NCI-H128 (cell line): ENCODE data around the gene ROS1.

ENCODE experiments used
- DNase-seq: peaks from one replicate; lab custom pipeline; 2025; ENCODE audit not compliant: unreplicated experiment; lab: John Stamatoyannopoulos, UW

The ROS1 gene

DNA sequence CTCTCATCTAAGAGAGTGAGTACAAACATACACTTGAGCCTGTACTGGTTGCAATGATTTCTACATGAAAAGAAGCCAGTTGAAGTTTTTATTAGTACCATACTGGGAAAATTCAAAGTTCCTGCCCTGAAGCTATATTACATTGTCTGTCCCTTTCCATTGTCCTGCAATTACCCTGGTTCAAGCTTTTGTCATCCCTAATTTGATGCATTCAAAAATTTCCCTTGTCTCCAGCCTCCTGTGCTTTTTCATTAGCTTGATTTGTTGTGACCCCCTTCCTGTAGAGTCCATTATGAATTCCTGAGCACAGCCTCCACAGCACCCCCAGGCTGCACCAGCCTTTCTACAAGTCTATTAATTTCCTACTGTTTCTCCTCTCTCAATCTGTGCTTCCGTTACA, 114.0 kb downstream of the ROS1 start:
- no peak for DNase-seq

DNA sequence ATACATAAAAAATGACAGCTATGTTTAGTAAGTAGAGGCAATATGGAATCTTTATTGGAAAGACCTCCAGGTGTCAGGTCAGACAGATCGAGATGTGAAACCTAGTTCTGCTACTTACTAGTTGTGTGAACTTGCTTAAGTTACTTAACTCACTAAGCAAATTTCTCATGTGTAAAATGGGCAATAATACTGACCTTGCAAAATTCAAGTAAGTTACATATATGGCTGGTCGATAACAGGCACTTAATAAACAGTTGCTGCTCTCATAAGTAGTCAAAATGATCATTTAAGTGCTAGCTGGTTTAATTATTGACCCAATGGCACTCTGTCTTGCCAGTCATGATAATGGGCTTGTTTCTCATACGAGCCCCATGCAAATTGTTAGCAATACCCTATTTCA, 114.4 kb downstream of the ROS1 start:
- no peak for DNase-seq

DNA sequence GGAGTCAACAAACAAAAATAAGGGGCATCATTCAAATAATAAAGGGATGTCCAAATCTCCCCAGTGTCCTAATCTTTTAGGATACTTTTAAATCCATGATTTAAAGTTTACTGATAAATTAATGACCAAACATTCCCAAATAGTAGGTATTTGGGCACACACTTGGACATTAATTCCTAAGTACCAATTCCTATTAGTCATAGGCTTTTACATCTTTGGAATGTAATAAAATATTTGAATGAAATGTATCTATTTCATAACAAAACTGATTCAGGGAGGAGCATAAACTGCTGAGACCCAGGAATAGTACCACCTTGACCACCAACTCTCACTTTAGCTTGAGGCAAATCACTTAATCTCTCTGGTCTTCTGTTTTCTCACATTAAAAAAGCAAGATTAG, 116.1 kb downstream of the ROS1 start:
- DNase-seq = no peak

DNA sequence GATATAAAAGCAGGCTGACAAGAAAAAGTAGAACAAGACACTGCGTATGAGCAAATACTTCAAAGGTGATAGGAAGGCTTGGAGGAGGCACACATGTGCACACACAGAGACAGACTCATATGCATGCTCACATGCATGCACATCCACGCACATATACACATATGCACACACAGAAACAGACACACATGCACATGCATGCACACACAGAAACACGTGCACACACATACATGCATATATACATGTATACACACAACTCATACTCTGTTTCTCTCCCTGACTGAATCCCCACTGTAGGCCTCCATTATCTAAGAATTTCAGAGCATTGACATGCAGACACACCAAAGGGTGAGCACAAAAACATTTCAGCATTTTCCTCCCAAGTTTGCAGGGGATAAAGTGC, 116.7 kb downstream of the ROS1 start:
- DNase-seq = no peak

DNA sequence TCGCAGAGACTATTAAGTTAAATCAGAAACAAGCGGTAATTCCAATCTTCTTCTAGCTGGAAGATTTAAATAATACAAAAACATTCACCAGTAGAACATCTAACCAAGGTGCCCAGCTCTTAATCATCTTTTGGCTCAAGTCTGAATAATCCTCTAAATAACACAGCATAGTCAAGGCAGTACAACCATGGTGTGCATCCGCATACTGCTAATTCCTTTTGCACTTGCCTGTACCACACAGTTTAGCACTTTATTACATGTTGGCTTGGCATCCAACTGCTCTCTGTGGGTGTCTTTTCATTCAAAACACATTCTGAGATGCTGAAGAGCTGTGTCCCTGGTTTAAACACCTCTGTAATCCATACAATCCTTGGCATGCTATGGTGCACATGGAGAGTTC, 118.1 kb downstream of the ROS1 start:
- no peak for DNase-seq

DNA sequence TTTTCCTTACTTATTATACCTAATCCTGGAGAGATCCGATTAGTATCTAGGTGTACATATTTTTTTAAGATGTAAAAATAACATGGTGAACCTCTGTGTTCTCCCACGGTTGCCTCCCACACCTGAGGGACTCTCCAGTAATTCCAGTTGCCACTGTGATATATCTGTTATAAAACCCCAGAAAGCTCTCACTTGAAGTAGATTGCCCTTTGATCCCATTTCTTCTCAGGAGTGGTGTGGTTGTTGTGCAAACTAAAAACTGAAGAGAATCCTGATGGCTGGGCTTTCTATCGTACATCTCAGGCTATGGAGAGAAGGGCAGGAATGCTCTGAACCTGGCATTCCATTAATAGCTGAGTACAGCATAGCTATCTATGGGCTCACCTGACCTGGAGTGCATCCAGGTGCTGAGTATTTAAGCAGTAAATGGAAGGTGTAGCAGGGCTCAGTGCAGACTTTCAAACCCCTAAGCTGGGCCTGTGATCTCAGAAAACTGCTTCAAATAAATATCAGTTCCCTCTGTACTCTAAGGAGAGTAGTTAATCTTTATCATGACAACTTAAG, 119.4 kb downstream of the ROS1 start:
- no peak for DNase-seq

DNA sequence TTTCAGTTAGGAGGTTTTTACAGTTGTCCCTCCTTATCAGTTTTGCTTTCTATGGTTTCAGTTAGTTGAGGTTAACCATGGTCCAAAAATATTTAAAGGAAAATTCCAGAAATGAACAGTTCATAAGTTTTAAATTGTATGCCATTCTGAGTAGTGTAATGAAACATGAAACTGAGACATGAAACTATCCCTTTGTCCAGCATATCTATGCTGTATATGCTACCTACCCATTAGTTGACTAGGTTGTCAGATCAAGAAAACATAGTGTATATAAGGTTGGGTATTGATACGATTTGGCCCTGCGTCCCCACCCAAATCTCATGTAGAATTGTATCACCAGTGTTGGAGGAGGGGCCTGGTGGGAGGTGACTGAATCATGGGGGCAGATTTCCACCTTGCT, 121.3 kb downstream of the ROS1 start:
- no peak for DNase-seq

DNA sequence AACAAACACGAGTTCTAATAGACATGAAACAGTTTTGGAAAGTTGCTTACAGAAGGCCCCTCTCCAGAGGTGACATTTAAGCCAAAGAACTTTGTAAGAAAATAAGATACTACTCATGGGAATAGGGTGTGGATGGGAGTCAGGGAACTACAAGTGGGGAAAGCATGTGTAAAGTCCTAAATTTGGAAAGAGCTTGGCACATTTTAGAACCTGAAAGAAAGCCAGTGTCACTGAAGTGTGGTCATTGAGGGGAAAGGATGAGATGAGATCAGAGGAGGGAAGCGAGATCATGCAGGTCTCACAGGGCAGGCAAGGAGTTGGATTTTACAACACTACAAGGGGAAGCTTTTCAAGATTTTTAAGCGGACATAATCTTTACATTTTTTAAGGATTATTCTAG, 122.4 kb downstream of the ROS1 start:
- DNase-seq = no peak

DNA sequence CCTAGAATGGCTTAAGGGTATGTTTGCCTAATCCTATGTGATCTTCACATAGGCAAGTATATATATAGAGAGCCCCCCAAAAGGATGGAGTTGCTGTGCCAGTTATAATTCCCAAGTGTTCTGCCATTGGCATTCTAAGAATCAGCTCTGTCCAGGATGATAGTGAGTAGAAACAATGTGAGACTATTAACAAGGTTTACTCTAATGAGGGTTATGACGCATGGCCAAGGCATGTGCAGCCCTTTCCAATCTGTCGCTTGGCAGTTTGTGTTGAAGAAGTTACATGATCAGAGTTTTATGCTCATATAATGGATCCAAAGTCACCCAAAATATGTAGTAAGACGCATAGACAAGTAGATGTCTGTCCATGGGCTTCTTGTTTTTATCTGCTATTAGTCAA, 126.8 kb downstream of the ROS1 start:
- DNase-seq = no peak

DNA sequence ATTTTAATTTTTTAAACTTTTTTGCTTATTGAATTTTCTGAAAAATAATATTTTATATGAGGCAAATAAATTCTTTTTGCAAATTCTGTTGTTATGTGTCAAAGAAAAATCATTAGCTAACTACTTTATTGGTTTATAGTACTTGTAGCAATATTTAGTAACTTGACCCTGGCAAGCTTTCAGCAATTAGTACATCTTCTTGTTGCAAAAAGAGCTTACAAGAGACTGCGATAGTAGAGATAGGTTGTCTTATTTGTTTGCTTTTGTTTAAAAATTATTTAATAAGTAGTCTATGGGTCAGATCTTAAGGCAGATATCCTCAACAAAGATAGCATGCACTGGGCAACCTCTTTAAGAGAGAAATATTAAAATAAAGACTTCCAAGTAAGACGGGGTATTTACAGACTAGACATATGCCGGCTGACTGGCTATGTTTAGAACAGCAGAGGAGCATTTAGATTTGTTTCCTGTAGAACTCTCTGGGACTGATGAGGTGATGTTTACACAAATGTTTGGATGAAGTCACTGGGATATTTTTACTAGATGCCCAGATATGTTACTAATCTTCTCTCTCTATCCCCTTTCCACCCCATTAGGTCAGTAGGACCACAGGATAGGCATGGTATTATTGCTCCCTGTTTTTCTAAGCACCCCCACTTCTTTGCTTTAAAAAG, 135.4 kb downstream of the ROS1 start:
- no peak for DNase-seq

DNA sequence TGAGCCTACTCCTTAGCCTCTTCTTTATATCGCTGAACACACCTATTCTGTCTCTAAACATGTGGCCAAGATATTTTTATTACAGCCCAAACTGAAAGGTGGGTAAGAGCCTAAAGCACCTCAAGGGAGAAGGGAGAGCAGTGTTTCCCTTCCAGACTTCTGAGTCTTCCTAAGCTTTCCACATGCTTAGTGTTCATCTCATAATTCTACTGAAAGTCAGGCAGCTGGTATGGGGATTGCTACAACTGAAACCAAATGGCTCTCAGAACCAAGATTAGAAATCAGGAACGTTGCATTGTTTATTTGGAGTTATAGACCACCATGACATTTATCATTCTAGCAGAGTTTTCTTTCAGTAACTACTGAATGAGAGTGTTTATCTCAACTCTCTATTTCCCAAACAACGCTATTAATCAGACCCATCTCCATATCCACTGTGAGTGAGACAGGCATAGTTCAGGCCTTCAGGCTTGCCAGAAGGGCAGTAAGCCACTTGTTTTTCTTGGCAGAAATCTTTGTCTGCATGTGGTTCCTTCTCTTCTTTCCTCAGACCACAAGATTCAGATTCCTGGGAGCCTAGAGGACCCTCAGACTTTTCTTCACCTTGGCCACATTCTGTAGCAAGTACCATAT, 137.5 kb downstream of the ROS1 start:
- DNase-seq = no peak

DNA sequence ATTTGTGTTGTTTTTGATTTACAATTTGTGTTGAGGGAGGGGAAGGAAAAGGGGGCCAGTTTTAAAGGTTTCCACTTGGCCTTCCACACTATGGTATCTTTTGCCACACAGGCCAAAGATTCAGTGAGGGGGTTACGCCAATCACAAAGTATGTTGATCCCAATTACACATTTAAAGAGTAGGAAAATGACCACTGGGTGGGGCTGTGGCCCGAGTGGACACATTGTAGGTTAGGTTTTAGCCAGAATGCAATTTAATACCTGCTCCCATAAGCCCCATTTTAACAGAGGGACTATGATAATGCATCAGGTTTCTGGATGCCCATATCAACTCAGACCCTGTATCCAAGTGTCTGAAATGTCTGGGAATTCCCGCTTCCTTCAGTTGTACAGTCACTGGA, 144.8 kb downstream of the ROS1 start:
- no peak for DNase-seq

DNA sequence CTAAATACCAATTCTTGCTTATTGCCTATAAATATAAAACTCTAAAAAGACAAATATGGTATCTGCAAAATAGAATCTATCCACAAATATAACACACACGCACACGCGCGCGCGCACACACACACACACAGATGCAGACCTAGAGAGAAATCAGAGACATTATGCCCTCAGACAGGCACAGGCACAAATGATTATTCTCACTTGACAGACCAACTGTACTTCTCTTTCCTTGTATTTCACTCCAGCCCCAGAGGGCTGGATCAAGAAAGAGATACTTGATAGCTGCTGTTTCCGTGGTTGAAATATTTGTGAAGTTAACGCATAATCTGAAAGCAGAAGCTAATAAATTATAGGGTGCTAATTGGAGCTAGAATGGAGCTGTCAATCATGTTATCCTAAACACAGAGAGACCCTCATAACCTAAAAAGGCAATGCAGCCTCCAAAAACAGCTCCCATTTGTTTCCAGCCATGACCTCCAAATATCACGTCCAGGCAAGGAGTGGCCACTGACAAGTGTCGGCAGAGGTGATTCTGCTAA, 148.9 kb downstream of the ROS1 start:
- DNase-seq = no peak

DNA sequence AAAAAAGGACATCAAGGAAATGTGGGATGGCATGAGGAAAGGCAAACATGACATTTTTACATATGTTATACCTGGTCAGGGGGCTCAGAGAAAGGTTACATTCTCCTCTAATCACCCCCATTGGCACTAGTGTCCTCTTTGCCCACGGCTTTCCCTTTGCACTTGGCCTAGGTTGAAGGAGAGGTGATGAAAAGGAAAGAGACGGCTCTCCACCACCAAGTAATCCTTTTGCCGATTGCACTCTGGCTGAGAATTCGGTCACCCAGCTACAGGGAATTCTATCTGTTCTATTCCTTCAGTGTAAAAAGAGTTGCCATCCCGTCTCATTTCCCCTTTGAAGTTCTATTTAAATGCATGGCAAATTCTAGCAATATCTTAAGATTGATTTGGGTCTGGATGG, 150.0 kb downstream of the ROS1 start:
- DNase-seq = no peak

DNA sequence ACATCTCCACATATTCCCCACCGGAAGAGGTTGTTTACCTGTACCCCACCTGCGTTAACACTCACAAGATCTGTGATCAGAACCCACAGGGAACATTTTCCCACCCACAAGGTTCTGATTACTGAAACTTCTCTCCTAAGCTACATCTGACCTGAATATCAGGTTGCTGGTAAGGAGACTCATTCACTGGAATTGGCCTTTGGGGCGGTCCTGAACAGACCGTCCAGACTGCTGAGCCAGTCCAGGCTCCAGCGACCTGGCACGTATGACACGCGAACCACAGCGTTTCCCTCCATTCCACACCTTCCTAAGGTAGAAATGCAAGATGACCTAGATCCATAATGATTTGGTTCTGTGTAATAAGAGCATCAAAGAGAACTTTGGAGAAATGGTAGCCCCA, 150.5 kb downstream of the ROS1 start:
- DNase-seq = no peak

DNA sequence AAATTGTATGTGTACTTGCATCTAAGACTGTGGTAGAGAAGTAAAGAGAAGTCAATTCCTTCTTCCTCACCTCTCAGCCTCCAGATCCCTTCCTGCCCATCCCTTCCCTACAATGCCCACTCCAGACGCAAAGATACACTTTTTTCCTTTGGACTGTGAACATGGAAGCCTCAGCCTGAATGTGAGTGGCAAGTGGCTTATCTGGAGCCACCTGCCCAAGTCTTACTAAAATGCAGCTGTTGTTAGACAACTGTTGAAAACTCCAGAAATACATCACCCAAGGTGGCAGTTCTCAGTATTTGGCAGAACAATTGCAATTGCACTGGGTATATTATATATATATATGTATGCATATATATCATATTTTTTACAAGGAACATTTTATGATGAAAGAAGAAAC, 152.9 kb downstream of the ROS1 start:
- no peak for DNase-seq

DNA sequence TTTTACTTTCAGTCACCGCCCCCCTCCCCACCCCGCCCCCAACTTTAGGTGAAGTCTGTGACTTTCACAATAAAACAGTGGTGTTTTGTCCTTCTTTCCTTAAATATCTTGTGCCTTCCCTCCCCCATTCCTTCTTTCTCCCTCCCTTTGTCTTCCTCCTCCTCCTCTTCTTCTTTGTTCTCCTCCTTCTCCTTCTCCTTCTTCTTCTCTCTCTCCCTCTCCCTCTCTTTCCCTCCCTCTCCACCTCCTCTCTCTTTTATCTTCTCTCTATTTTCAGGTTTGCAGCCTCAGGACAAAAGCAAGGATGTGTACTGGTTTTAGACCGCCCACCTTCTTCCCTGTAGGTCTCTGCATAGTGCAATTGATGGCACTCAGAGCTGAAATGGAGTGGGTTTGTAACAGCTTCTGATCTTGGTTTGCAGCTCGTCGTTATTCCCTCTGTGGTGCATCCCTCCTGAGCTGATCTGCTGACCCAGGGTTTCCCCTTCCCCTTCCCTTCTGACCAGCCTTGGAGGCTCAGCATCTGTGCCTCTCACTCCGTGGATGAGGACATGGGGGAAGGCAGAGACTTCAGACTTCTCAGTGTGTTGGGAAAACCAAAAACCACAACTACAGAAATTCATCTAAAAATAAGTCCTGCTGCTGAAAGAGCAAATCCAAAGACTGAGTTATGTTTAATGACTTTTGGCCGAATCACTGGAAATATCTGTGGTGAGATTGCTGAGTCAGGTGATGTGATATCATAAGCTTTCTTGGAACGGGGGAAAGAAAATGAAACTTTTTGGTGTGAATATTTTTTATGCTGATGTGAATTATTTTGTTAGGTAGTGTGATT, 153.5 kb downstream of the ROS1 start:
- DNase-seq = no peak

DNA sequence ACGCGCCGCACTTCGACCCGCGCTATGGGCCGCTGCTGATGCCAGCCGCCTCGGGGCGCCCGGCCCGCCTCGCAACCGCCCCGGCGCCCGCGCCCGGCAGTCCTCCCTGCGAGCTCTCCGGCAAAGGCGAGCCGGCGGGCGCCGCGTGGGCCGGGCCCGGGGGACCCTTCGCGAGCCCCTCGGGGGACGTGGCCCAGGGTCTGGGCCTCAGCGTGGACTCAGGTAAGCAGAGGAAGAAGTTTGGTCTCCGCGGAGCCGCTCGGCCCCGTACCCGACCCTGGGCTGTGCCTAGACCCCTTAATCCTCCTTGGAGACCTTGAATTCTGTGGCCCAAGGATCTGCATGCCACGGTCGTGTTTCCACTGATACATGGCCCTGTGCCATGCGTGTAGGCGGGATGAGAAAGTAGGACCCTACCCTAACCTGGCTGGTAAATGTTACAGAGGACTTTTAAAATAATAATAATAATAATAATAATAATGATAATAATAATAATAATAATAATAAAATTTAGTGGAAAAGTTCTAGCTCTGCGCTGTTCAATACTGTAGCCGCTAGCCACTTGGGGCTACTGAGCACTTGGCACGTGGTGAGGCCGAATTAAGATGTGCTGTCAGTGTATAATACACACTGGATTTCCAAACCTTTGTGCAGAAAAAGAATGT, 154.8 kb downstream of the ROS1 start:
- DNase-seq = no peak

DNA sequence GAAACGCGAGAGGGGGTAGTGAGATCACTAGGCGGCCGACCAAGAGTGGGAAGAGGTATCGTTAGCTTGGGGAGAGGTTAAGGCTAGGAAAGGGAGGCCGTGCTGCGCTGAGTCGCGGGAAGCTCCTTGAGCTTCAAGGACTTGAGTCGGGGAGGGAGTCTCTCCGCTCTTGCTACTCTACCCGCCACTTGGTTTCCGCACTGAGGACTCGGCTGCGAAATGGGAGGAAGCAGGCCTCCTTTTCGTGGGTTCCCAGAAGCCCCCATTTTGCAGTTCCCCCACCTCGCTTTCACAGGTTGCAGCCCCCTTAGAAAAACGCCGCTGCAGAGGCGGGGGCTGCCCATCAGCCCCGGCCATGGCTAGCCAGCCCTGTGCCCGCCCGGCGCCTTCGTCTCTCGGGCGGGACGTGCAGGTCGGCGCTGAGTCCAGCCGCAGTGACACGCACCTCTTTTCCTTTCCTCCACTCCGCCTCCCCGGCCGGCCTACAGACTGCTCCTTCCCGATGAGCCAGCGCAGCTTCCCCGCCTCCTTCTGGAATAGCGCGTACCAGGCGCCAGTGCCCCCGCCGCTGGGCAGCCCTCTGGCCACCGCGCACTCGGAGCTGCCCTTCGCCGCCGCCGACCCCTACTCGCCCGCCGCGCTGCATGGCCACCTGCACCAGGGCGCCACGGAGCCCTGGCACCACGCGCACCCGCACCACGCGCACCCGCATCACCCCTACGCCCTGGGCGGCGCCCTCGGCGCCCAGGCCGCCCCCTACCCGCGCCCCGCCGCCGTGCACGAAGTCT, 155.5 kb downstream of the ROS1 start:
- no peak for DNase-seq

DNA sequence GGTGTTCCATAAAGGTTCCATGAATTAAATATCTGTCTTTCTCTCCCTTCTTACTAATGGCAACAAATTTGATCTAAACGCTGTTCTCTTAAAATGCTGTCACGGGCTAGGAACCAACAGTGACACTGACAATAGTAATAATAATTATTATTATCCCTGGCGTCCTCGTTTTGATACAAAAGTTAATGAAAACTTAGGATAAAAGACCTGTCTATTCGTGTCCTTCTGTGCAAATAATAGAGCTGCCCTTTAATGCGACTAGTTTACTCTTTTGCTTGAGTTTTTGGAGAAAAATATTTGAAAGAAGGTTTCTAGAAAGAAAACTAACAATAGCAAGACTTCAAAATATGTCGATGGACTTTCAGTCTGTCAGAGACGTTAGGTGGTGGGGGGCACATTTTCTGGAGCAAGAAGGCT, 156.1 kb downstream of the ROS1 start:
- no peak for DNase-seq
